Keratinocyte (primary cell): ENCODE data around the gene ELOA. TPM values are rescaled to one million over a fixed set of nuclear protein-coding genes. Genes with fewer than 3 reads are reported as not detected.
A peak's percentile ranks its signal among the peaks of the same experiment; 100 is the strongest.

ENCODE experiments used
- DNase-seq: peaks from one replicate; pipeline ENCODE4 v3.0.0-alpha.2; 2011; ENCODE audit warnings: low read depth, missing footprints, low spot score
- FAIRE-seq: peaks from 2 replicates; lab custom pipeline; 2011; peaks lifted over from hg19 to GRCh38; lab: Jason Lieb, UNC
- H2AFZ ChIP-seq: 2 replicates; pipeline ENCODE4 v1.6.0; 2012; ENCODE audit warnings: low read length, control low read depth, inconsistent platforms; ENCODE audit not compliant: control insufficient read depth
- H3K27ac ChIP-seq: 2 replicates; pipeline ENCODE4 v1.5.1; 2011; ENCODE audit warnings: low read length; ENCODE audit not compliant: control insufficient read depth, insufficient read depth
- H3K27me3 ChIP-seq: 3 replicates; pipeline ENCODE4 v1.6.0; 2011; ENCODE audit warnings: low read length; ENCODE audit not compliant: control insufficient read depth, insufficient read depth; ENCODE audit errors: extremely low read depth
- H3K36me3 ChIP-seq, 2 experiments: 2 replicates in 1 of 2; 3 replicates in 1 of 2; pipeline ENCODE4 v1.5.1; 2011; ENCODE audit warnings: low read length in 2 of 2, mild to moderate bottlenecking in 1 of 2; ENCODE audit not compliant: control insufficient read depth in 2 of 2, insufficient read depth in 2 of 2; ENCODE audit errors: extremely low read depth in 1 of 2
- H3K4me1 ChIP-seq: 3 replicates; pipeline ENCODE4 v1.5.1; 2011; ENCODE audit warnings: low read length; ENCODE audit not compliant: control insufficient read depth, insufficient read depth; ENCODE audit errors: extremely low read depth
- H3K4me2 ChIP-seq: 3 replicates; pipeline ENCODE4 v1.6.0; 2011; ENCODE audit warnings: low read depth, low read length; ENCODE audit not compliant: control insufficient read depth, insufficient read depth; ENCODE audit errors: extremely low read depth
- H3K4me3 ChIP-seq, 3 experiments: fragments of 200-600 bp in 1 of 3; sonication (generic) in 1 of 3; 2 replicates in 2 of 3; 3 replicates in 1 of 3; pipeline ENCODE4 v1.5.1; 2011 to 2016; ENCODE audit warnings: low read length in 3 of 3, mild to moderate bottlenecking in 3 of 3, control low read depth in 2 of 3, inconsistent platforms in 1 of 3, low read depth in 1 of 3, mixed read lengths in 1 of 3, mixed run types in 1 of 3, moderate library complexity in 1 of 3; ENCODE audit not compliant: control insufficient read depth in 2 of 3, insufficient read depth in 2 of 3; ENCODE audit errors: extremely low read depth in 1 of 3
- H3K79me2 ChIP-seq: 2 replicates; pipeline ENCODE4 v1.6.0; 2012; ENCODE audit warnings: low read length; ENCODE audit not compliant: control insufficient read depth, insufficient read depth
- H3K9ac ChIP-seq: 3 replicates; pipeline ENCODE4 v1.6.0; 2011; ENCODE audit warnings: low read length; ENCODE audit not compliant: control insufficient read depth, insufficient read depth; ENCODE audit errors: extremely low read depth
- H3K9me1 ChIP-seq: 3 replicates; pipeline ENCODE4 v1.6.0; 2011; ENCODE audit warnings: low read length; ENCODE audit not compliant: control insufficient read depth, insufficient read depth; ENCODE audit errors: extremely low read depth
- H3K9me3 ChIP-seq: 2 replicates; pipeline ENCODE4 v1.5.1; 2012; ENCODE audit warnings: low read depth, low read length; ENCODE audit not compliant: control insufficient read depth
- H4K20me1 ChIP-seq: 3 replicates; pipeline ENCODE4 v1.6.0; 2011; ENCODE audit warnings: low read length; ENCODE audit not compliant: control insufficient read depth, insufficient read depth; ENCODE audit errors: extremely low read depth
- EZH2 ChIP-seq: IDR thresholded peaks from one replicate; pipeline ENCODE4 v1.6.1; 2012; ENCODE audit warnings: inconsistent platforms, mild to moderate bottlenecking, low read length, moderate library complexity
- dilution Hi-C: fragments of 300-500 bp; cut with MboI; formaldehyde crosslinking; loops from one replicate; pipeline ENCODE4 v1.7.0; 2020; ENCODE audit warnings: low sequenced_read_pairs; ENCODE audit not compliant: extremely low pct_ligation_motif_present
- polyA plus RNA-seq, 5 experiments: library from polyadenylated mRNA; depleted of rRNA in 3 of 5; stranded (reverse) in 3 of 5; stranded (forward) in 1 of 5; unstranded in 1 of 5; fragments of >200 nt; gene quantifications; 1 replicate in 1 of 5; 2 replicates in 3 of 5; 3 replicates in 1 of 5; pipeline versions ENCODE4 v1.2.1 to v1.2.3, GENCODE V29; 2011 to 2012; ENCODE audit warnings: missing spikeins in 2 of 5, low read depth in 1 of 5, low replicate concordance in 1 of 5
- TF ChIP-seq, protein P1 (sequence below), 3 experiments: IDR thresholded peaks in 1 of 3; conservative IDR thresholded peaks in 1 of 3; optimal IDR thresholded peaks in 1 of 3; 2 replicates in 2 of 3; 3 replicates in 1 of 3; pipeline versions ENCODE3 to v1.5.1; 2011; ENCODE audit warnings: low read length in 3 of 3, mild to moderate bottlenecking in 3 of 3, moderate library complexity in 2 of 3, control low read depth in 1 of 3, inconsistent platforms in 1 of 3; ENCODE audit not compliant: insufficient read depth in 2 of 3; ENCODE audit errors: extremely low read depth in 1 of 3

ELOA gene
- polyA plus RNA-seq, 1 donor (not counting 4 experiments of a cell fraction or from before 2014, with no cell fraction given) = 31.8 TPM

DNA sequence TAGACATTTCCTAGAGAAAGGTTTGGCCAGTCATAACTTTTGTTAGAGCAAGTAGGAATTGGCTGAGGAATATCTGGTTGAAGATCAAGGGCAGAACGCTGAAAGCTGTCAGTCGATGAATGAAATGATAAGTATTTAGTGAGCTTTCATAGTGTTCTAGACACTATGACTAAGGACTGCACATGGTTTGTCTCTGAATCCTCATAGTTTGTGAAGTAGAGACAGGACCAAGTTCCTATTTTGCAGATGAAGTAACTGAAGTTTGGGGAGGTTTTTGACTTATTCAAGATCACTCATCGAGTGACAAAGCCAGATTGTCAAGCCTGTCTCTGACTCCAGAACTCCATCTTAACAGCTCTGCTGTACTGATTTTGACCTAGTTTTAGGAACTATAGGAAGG is 4.7 kb downstream of the ELOA start:
- H3K36me3 ChIP-seq = peaks cover 23 to 33% of the 10 kb centered on the region in 2 experiments
- peaks cover 2% of the 10 kb centered on the region for H3K9me1 ChIP-seq
- dilution Hi-C loops = no loop called here
- H3K4me2 ChIP-seq = no peak overlapping the region
- DNase-seq = no peak
- peaks cover 22% of the 10 kb centered on the region for H3K4me1 ChIP-seq
- no peak overlapping the region for H2AFZ ChIP-seq
- H3K27ac ChIP-seq = no peak overlapping the region
- no peaks in the 10 kb centered on the region for H3K9me3 ChIP-seq
- H4K20me1 ChIP-seq = peaks cover 6% of the 10 kb centered on the region
- H3K27me3 ChIP-seq = no peaks in the 10 kb centered on the region
- H3K9ac ChIP-seq = no peak overlapping the region
- H3K4me3 ChIP-seq = no peak overlapping the region
- peaks cover 77% of the 10 kb centered on the region for H3K79me2 ChIP-seq
- TF ChIP-seq EZH2 = no peak
- TF ChIP-seq, protein P1, sequence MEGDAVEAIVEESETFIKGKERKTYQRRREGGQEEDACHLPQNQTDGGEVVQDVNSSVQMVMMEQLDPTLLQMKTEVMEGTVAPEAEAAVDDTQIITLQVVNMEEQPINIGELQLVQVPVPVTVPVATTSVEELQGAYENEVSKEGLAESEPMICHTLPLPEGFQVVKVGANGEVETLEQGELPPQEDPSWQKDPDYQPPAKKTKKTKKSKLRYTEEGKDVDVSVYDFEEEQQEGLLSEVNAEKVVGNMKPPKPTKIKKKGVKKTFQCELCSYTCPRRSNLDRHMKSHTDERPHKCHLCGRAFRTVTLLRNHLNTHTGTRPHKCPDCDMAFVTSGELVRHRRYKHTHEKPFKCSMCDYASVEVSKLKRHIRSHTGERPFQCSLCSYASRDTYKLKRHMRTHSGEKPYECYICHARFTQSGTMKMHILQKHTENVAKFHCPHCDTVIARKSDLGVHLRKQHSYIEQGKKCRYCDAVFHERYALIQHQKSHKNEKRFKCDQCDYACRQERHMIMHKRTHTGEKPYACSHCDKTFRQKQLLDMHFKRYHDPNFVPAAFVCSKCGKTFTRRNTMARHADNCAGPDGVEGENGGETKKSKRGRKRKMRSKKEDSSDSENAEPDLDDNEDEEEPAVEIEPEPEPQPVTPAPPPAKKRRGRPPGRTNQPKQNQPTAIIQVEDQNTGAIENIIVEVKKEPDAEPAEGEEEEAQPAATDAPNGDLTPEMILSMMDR (optimal IDR thresholded peaks at IDR 0.05 in 1 of 3, IDR thresholded peaks at IDR 0.05 in 1 of 3, conservative IDR thresholded peaks at IDR 0.05 in 1 of 3; ENCODE audit: extremely low read depth in 1 of 3, insufficient read depth in 2 of 3, low read length in 3 of 3) = no peak
- FAIRE-seq = no peak

DNA sequence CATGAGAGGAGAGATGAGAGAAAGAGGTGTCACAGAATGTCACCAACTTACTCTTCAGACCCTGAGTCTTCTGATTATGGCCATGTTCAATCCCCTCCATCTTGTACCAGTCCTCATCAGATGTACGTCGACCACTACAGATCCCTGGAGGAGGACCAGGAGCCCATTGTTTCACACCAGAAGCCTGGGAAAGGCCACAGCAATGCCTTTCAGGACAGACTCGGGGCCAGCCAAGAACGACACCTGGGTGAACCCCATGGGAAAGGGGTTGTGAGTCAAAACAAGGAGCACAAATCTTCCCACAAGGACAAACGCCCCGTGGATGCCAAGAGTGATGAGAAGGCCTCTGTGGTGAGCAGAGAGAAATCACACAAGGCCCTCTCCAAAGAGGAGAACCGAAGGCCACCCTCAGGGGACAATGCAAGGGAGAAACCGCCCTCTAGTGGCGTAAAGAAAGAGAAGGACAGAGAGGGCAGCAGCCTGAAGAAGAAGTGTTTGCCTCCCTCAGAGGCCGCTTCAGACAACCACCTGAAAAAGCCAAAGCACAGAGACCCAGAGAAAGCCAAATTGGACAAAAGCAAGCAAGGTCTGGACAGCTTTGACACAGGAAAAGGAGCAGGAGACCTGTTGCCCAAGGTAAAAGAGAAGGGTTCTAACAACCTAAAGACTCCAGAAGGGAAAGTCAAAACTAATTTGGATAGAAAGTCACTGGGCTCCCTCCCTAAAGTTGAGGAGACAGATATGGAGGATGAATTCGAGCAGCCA is 8.0 kb downstream of the ELOA start:
- H3K9me1 ChIP-seq = no peaks in the 10 kb centered on the region
- TF ChIP-seq EZH2 = no peak
- TF ChIP-seq, protein P1 (optimal IDR thresholded peaks at IDR 0.05 in 1 of 3, IDR thresholded peaks at IDR 0.05 in 1 of 3, conservative IDR thresholded peaks at IDR 0.05 in 1 of 3; ENCODE audit: extremely low read depth in 1 of 3, insufficient read depth in 2 of 3, low read length in 3 of 3) = peak; percentile 62 to 81 (median 74)
- no peak overlapping the region for H3K4me3 ChIP-seq
- H3K27ac ChIP-seq = no peak overlapping the region
- H3K4me1 ChIP-seq = peaks cover 12% of the 10 kb centered on the region
- FAIRE-seq (no peak), DNase-seq (no peak)
- H2AFZ ChIP-seq = no peak overlapping the region
- dilution Hi-C loops = no loop called here
- H3K79me2 ChIP-seq = peaks cover 48% of the 10 kb centered on the region
- H3K9me3 ChIP-seq = no peaks in the 10 kb centered on the region
- no peak overlapping the region for H3K4me2 ChIP-seq
- H3K9ac ChIP-seq = no peak overlapping the region
- peaks cover 6% of the 10 kb centered on the region for H4K20me1 ChIP-seq
- H3K27me3 ChIP-seq = no peaks in the 10 kb centered on the region
- peaks cover 43 to 48% of the 10 kb centered on the region in 2 experiments for H3K36me3 ChIP-seq
